GM12801 (cell line): ENCODE measurements around the gene AKR1E2.

Experiments used
- TF ChIP-seq, protein P1 (sequence below): IDR thresholded peaks from one replicate; pipeline ENCODE4 v1.5.1; 2011; ENCODE audit warnings: control low read depth; ENCODE audit not compliant: insufficient read length; ENCODE audit errors: extremely low read depth

Gene AKR1E2

DNA sequence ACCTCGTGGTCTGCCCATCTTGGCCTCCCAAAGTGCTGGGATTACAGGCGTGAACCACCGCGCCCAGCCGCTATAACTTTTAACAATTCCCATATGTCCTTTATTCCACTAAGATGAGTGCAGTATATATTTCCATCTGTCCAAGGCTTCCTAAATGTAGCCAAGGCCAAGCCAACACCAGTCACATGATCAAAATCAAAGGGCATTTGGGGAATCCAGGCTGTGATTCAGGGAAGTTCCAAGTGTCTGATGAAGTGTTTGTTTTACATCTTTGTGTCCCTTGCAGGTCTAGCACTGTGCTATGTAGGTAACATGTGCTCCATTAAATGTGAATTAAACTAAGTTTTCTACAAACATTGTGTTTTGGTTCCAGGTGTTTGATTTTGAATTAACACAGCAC is 20.8 kb downstream of the AKR1E2 start:
- TF ChIP-seq, protein P1, sequence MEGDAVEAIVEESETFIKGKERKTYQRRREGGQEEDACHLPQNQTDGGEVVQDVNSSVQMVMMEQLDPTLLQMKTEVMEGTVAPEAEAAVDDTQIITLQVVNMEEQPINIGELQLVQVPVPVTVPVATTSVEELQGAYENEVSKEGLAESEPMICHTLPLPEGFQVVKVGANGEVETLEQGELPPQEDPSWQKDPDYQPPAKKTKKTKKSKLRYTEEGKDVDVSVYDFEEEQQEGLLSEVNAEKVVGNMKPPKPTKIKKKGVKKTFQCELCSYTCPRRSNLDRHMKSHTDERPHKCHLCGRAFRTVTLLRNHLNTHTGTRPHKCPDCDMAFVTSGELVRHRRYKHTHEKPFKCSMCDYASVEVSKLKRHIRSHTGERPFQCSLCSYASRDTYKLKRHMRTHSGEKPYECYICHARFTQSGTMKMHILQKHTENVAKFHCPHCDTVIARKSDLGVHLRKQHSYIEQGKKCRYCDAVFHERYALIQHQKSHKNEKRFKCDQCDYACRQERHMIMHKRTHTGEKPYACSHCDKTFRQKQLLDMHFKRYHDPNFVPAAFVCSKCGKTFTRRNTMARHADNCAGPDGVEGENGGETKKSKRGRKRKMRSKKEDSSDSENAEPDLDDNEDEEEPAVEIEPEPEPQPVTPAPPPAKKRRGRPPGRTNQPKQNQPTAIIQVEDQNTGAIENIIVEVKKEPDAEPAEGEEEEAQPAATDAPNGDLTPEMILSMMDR, result no peak

DNA sequence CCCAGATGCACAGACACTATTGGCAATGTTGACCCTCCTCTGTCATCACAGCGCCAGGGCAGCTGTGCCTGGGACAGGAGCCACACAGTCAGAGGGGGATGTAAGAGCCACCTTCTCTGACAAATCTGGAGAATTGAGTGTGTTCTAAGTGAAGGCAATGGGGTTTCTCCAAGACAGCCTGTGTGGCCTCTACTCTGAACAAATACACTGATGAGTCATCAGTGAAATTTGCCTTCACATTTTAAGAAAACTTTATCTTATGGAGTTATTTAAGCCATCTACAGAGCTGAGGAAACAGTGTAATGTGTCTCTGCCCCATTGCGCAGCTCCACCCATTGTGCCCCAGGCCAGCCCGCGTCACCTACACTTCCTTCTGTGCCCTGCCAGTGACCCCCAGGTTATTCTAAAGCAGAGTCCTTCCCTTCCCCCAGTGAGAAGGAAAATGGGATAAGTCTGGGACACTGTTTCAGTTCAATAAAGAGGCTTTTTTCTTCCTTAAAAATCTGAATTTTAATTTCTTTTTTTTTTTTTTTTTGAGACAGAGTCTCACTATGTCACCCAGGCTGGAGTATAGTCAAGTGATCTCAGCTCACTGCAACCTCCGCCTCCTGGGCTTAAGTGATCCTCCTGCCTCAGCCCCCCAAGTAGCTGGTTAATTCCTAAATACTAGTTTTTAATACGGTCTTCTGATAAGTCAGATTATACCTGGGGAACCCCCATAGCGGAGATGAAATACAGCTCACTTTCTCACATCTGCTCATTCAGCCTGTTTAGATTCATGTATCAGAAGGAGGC is 21.8 kb downstream of the AKR1E2 start:
- TF ChIP-seq, protein P1, result no peak

GRCh38 chr10:4848356-4849041 is 22.5 kb downstream of the AKR1E2 start:
- TF ChIP-seq, protein P1, result no peak

DNA sequence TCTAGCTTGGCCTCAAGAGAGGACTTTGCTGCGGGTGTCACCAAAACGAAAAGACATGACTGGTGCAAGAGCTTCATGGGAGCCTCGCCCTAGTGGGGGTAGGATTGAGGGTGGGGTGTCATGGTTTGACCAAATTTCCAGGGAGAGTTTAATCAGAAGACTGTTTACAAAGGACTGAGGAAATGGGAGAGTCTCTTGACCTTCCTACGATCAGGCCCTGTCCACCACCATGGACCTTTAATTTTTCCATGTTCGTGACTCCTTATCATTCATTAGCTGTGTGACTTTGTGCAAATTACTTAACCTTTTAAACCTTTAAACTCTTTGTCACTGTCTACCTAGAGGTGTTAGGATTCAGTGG is 23.0 kb downstream of the AKR1E2 start:
- TF ChIP-seq, protein P1, result no peak

- TF ChIP-seq, protein P1, result peak; percentile 23
Measured at GRCh38 chr10:4849555-4850242, 23.7 kb downstream of the AKR1E2 start.

DNA sequence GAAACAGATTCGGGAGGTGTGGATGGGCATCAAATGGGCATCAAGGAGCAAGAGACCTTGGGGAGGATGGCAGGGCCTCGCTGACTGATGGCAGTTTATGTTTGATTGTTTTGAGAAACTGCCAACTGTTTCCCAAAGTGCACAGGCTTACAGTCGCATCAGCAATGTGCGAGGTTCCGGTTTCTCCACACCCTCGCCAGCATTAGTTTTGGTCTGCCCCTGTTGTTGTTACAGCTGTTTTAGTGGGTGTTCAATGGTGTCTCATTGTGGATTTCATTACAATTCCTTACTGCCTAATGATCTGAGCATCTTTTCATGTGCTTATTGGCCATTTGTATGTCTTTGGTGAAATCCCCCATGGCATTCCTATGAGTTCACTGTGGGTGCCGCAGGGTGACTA is 24.4 kb downstream of the AKR1E2 start:
- TF ChIP-seq, protein P1, result no peak

DNA sequence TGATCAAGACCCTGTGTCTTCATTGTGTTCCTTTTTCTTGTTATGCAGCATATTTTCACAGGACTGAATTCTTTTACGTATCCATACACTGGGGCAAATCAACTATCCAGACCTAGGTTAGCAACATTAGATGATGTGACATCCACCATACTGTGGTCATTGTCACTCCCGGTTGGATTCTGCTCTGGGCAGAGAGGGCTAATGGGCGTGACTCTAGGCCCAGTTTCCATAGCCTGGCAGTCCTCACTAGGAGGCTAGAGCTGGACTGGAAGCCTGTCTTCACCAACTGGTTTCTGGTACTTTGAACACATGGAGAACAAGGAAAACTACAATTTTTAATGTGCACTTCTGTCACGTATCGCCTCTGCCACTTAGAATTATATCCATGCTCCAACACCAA is 25.2 kb downstream of the AKR1E2 start:
- TF ChIP-seq, protein P1, result no peak
